ENCODE measurements around the gene GIMAP8.
"Not testable (repeated sequence)": the region's sequence is repeated elsewhere in the genome, so short reads cannot be mapped to it uniquely, and the experiment has no call there.

Gene GIMAP8

DNA sequence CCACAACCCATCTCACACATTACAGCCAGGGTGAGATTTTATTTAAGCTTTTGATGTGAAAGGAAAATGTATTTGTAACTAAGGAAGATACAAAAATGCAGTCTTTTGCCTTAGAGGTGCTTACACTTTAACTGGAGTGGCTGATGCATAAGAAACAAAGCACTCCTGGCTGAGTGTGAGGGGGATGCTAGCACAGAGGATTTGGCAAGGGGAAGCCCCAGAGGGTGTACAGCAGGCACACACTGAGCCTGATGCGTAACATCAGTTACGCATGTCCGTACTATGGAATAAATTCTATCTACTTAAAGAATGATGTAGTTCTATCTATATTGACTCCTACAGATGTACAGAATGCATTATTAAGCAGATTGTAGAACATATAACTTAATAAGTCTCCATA is 17.8 kb downstream of the GIMAP8 start:
- no peak for DNase-seq

DNA sequence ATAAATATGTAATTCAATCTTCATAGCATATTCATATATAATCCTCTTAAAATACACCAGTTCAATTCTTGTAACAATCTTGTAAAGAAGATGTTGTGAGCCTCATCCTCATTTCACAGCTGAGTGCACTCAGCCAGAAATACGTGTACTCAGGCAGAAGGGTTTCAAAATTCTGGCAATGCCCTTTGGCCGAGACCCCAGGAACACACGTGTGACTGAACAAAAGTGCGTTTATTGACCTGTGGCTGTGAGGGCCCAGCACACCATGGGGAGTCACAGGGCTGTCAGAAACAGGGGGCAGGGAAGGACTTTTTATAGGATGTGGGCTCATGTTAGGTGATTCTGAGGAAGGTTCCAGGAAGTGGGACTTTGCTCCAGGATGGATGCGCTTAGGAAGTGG is 21.5 kb downstream of the GIMAP8 start:
- DNase-seq = no peak

DNA sequence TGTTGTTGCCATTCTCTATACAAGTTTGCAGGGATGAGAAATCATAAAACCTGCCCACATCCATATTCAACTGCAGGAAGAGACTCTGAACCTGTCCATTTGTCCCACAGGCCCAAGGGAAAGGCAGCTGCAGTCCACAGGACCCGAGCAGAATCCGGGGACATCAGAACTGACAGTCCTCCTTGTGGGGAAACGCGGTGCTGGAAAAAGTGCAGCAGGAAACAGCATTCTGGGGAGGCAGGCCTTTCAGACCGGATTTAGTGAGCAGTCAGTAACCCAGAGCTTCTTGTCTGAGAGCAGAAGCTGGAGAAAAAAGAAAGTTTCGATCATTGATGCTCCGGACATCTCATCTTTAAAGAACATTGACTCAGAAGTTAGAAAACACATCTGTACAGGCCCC is 23.5 kb downstream of the GIMAP8 start:
- DNase-seq = no peak

DNA sequence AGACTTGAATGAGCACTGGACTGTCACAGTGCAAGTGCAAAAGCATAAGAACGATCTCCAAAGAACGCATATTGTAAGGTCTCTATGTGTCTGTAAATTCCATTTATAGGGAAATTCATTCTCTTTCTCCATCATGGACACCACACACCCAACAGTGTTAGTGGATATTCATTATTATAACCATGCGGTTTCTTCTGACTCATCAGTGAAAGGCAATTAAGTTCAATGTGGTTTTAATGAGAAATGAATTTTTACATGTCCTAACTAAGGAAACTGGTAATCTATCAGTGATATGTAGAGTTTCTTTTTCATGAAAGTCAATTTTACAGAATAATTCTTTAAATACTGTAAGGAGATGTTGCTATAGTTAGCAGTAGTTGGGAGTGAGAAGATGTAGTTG is 25.9 kb downstream of the GIMAP8 start:
- DNase-seq = no peak

DNA sequence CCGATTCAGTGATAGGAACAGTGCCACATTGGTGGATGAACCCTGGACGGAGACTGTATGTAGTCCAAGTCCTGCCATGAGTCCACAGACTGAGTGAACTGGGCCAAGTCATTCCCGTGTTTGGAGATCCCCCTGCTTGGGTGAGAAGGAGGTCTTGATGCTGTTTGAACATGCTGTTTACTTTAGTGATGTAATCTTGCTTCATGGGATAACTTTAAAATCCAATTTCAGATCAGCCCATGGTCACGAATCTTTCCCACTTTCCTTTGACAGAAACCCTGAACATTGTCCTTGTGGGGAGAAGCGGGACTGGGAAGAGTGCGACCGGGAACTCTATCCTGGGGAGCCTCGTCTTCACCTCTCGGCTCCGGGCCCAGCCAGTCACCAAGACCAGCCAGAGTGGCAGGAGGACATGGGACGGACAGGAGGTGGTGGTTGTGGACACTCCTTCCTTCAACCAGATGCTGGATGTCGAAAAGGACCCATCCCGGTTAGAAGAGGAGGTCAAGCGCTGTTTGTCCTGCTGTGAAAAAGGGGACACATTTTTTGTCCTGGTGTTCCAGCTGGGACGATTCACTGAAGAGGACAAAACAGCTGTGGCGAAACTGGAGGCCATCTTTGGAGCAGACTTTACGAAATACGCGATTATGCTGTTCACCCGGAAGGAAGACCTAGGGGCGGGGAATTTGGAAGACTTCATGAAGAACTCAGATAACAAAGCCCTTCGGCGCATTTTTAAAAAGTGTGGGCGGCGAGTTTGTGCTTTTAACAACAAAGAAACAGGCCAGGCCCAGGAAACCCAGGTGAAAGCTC is 26.6 kb downstream of the GIMAP8 start:
- no peak for DNase-seq

DNA sequence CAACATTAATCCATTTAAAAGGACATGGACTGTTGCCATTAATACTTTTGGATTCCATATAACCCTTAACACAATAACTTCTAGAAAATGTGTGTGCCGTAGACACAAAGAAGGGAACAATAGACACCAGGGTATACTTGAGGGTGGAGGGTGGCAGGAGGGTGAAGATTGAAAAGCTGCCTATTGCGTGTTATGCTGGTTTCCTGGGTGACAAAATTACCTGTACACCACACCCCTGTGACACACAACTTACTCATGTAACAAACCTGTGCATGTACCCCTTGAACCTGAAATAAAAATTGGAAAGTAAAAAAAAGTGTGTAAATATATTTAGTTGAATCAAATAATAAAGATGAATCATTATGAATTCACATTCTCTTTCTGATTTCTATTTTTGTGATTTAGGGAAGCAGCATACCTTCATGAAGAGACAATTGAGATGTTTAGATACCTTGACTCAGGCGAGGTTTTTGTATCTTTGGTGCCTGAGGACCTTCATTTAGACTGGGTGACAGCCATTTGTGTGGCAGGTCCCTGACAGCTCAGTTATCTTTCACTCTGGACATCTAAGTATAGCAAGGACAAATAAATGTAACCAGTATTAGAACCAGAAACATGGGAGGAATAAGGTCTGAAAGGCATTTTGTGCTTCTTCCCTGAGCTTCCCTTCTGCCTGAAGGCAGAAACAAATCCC is 28.7 kb downstream of the GIMAP8 start:
- peak; percentile 18 for DNase-seq

DNA sequence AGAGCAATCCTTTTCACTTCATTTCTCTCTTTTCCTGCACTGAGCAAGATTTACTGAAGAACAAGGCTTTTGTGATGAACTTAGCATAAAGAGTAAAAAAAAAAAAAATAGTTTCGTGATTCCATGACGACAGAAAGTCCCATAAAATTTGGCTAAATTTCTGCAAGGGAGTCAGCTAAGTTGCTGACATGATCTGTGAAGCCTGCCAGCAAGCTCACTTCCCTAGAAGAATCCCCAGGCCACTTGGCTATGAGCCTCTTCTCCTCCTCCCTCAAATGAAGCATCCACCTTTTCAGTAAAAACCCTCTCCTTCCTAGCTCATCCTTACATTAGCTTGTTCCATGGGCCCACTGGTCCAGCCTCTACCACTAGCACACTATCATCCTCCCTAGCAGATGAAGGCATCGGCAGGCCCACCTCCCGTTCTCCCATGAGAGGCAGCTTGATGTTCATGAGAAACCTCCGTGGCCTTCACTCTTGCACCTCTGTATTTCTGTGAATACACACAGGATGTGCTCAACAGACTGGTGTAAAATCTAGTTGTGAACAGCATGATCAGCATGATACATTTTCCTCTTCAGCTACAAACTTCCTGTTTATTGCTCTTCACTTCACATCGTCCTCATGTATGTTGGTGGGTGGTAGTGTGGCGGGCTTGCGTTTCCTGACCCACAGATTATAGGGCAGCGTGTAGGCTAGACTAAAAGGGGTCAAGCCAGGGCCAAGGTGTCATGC is 30.9 kb downstream of the GIMAP8 start:
- DNase-seq = no peak

DNA sequence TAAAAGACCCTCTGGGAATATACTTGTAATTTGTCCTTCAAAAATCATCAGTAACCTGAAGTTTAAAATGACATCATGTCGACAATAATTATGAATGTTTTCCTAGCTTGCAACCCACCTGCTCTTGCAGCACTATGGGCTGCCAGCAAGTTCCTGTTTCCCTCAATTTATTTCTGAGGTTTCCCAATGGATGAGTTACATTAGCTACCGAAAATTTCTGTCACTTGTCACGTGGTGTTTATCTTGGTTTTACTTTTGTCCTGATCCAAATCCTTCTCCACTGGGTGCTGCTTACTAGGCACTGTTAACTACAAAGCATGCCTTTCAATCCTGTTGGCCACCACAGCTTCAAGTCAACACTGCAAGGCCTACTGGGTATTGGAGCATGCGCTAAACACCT is 31.5 kb downstream of the GIMAP8 start:
- no peak for DNase-seq

DNA sequence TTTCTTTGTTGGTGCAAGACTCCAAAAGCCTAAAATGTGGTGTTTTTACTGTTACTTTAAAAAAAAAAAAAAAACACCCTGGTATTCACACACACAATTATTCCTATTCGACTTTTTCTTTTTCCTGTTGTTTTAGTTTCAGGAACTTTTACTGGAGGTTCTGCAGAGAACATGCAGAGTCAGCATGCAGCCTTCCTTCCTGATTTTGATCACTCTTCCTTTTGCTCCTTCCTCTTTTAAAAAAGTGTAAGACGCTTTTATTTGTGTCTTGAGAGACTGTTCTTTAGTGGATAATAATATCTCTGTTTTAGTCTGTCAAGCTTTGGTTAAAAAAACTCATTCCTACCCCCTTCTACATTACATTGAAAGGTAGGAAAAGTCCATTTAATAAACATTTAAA is 33.1 kb downstream of the GIMAP8 start:
- not testable (repeated sequence) for DNase-seq

DNA sequence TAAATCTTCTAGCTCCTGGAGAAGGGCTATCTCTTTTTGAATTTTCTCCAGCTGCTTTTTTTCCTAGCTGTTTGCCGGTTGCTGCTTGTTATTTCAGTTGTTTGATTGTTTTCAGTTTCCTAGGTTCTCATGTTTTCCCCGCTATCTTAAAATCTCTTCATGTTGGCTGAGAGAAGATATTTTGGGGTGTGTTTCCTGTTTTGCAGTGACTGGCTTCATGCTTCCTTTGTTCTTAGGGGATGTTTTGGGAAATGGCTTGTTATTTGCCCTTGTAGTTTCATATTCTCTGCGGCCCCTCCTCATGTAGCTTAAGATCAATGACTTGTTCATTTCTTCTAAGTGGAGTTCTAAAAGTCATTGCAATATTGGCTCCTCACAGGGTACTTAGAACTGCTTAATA is 33.6 kb downstream of the GIMAP8 start:
- not testable (repeated sequence) for DNase-seq

DNA sequence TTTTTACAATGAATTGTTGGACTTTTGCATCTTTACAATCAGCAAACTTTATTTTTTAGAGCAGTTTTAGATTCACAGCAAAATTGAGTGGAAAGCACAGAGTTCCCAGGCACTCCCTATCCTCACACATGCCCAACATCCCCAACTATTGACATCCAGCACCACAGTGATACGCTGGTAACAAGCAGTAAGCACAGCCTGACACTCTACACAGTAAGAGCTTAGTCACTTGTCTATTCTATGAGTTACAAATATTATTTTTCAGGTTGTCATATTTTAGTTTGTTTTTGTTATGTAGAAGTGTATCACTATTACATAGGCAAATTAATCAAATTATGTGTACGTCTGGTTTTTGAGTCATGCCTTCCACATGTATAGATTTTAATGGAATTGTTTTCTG is 37.2 kb downstream of the GIMAP8 start:
- DNase-seq = no peak

DNA sequence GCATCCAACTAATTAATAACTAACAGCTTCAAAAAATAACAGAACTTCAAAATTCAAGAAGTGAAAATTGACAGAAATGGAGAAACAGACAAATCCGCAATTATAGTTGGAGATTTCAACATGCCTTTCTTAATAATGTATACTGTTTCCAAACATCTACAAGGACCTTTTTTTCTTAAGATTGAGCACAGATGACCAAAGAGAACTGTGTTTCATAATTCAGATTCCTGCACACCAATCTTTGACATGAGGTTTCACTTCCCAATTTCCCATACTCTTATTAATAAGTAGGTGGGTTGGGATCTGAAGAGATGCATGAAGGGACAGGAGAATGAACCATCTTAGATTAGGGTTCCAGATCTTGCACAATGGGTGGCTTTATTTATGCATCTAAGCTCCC is 39.4 kb downstream of the GIMAP8 start:
- no peak for DNase-seq

DNA sequence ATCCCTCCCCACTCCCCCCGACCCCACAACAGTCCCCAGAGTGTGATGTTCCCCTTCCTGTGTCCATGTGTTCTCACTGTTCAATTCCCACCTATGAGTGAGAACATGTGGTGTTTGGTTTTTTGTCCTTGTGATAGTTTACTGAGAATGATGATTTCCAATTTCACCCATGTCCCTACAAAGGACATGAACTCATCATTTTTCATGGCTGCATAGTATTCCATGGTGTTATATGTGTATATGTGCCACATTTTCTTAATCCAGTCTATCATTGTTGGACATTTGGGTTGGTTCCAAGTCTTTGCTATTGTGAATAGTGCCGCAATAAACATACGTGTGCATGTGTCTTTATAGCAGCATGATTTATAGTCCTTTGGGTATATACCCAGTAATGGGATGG is 43.0 kb downstream of the GIMAP8 start:
- DNase-seq = not testable (repeated sequence)

DNA sequence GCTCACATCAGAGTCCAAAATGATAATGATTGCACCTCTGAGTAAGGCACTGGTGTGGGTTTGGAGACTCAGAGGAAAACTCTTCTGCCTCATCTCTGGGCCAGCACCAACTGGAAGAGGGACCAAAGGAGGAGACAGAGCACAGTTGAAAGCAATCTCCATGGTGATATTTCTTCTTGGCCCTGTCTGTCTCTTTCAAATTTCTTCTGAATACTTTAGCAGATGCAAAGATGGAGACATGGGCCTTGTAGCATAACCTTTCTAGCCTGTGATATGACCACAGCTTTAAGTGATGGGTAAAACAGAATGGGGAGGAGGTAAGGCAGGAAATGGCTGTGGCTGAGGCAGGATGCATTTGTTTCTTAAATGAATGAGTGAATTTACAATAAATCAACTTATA is 52.1 kb downstream of the GIMAP8 start:
- DNase-seq = no peak

DNA sequence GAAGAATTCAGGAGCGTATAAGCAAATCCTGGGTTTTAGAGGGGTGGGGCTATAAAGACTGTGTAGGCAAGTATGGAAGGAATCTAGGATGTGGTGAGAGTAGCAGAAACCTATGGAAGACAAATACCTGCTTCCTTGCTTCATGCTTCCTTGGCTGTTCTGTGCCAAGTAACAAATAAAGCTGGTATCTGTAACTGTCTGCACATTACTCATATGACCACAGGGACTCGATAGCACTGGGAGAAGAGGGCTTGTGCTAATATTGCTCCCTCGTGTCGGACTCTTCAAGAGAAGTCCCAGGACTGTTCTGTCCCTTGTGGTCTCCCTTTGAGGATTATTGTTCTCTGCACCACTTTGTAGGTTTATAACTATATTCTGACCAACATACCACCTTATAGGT is 52.7 kb downstream of the GIMAP8 start:
- no peak for DNase-seq

DNA sequence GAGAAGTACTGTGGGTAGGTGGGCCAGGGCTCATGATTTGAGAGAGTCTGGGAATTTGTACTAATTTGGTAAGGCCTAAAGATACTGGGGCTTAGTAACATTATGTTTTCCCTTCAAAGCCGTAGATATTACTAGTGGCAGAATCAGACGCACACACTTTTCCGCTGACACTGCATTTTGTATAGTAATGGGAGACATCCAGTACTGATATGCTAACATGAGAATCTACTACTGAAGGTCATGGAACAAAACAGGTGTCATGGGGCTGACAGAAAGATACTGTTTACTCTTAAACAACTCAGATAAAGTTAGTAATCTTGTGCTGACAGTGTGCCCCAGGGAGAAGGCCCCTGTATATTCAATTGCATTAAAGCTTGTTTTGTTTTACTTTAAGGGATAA is 53.2 kb downstream of the GIMAP8 start:
- no peak for DNase-seq

DNA sequence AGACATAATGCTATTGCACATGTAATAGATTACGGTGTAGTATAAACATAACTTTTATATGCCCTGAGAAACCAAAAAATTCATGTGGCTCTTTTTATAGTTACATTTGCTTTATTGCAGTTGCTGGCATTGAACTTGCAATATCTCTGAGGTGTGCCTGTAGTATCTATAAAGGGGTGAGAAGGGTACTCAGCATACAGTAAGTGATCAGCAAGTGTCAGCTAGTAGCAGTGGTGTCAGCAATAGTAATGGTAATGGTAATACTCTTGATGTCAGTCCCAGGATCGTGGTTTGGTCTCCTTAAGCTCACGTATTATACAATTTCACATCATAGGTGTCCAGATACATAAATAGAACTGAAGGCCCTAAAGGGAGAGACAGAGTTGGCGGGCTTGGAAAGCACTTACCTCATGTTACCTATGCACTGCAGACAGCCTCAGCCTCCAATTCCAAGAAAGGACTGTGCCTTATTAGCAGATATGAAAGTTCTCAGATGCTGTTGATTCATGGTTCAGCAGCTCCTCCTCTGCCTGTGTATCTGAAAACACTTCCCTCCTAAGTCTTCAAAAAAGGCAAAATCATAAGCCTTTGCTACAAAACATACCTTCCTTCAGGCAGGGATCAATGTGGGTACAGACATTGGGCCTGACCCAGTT is 57.6 kb downstream of the GIMAP8 start:
- no peak for DNase-seq

DNA sequence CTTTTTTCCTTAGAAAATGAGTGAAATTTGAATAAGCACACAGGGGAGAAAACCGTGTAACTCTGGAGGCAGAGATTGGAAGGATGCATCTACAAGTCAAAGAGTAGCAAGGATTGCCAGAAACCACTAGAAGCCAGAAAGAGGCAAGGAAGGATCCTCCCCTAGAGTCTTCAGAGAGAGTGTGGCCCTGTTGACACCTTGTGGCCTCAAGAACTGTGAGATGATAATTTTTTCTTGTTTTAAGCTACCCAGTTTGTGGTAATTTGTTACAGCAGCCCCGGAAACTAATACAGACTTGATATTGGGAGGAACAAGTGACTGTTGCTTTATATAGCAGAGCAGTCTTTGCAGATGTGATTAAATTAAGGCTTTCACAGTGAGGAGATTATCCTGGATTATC is 60.6 kb downstream of the GIMAP8 start:
- DNase-seq = no peak

DNA sequence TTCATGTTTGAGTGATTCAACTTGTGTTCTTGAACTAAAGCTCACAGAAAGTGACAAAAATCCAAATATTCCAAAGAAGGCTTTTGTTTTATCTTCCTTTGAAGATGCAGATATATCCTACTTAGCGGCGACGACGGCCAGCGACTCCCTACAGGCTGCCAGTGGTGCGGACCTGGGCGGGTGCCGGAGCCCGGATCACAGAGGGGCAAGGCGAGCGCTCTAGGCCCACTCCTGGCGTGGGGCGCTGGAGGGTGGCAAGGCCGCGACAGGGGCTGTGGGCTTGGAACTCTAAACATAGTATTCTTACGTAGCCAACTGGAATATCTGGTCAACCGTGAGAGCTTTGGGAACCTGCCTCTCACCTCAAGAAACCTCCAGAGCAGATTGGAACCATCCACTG is 63.3 kb downstream of the GIMAP8 start:
- DNase-seq = no peak

DNA sequence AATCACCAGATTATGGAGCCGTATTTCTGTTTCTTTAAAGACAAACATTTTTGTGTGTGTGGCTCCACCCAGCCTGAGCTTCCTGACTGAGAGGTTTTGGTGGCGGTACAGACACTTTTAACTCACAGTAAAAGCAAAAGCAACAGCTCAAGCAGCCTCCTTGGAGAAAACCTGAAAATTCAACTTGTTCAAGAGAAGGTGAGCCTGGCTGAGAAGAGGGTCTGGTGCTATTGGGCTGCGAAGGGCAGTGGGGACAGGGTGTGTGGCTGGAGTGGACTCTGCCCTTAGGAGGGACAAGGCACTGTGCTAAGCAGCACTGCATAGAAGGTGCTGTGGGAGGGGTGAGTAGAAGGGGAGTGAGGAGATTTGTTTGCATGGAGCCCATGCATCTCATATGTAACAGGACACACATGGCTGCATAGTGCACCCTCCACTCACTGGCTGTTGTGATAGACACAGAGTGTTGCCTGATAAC is 64.4 kb downstream of the GIMAP8 start, which contains the start of gene GIMAP7:
GIMAP7 (plus strand) TSS at position 125 of the 475 bp plus-strand sequence. CDS start 5,103 bp downstream, outside the sequence.
- no peak for DNase-seq

DNA sequence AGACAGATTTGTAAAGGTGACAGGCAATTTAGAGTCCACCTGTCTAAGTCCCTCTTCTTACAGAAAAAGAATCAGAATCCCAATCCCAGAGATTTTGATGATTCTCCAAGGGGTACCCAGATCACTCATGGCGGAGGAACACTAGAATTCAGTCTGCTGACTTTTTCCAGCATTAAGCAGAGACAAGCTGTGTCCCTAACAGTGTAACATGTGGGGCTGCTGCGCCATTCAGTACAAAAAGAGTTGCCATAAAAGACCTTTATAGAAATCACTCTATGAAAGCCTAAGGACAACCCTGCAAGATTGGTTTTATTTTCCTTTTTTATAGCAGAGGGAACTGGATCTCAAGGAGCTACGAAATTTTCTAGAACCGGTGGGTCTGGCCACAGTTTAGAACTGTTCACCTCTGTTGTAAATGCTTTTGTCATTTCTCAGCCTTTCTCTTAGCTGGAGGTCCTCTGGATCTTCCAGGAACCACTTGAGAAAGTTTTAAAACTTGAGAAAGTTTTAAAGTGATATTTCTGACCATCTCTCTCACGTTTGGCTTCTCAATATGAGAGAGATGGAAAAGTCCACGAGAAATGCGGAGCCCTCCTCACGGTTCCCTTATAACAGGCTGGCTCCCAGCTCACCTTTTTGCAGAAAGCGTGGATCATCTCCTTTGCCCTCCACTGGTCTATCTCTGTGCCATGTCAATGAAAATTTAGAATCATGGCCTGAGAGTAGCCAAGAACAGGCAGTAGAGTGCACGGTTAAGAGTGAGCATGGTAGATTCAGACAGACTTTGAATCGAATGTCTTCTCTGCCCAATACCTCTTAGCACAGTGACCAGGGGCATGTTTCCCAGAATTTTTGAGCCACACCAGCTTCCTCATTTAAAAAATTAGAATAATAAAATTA is 65.1 kb downstream of the GIMAP8 start:
- no peak for DNase-seq
